Glutamatergic neuron (in vitro differentiated cells): ENCODE results near the gene SLC14A1. TPM values are rescaled to one million over a fixed set of nuclear protein-coding genes. Genes with fewer than 3 reads are reported as not detected.

Experiments
- DNase-seq: peaks from one replicate; pipeline ENCODE4 v3.0.0; 2022
- H3K27ac Mint-ChIP-seq: one replicate; pipeline ENCODE4 v1.8.0; 2020; ENCODE audit warnings: mild to moderate bottlenecking, mixed read lengths, inconsistent platforms; ENCODE audit not compliant: unreplicated experiment
- H3K27me3 Mint-ChIP-seq: one replicate; pipeline ENCODE4 v1.8.0; 2020; ENCODE audit warnings: mild to moderate bottlenecking, moderate library complexity, mixed read lengths, inconsistent platforms; ENCODE audit not compliant: unreplicated experiment
- H3K36me3 Mint-ChIP-seq: one replicate; pipeline ENCODE4 v1.8.0; 2020; ENCODE audit warnings: mild to moderate bottlenecking, mixed read lengths, inconsistent platforms; ENCODE audit not compliant: unreplicated experiment
- H3K4me1 Mint-ChIP-seq: one replicate; pipeline ENCODE4 v1.8.0; 2020; ENCODE audit warnings: mild to moderate bottlenecking, low read depth, mixed read lengths, inconsistent platforms; ENCODE audit not compliant: unreplicated experiment
- H3K4me3 Mint-ChIP-seq: one replicate; pipeline ENCODE4 v1.8.0; 2020; ENCODE audit warnings: mild to moderate bottlenecking, mixed read lengths, inconsistent platforms; ENCODE audit not compliant: unreplicated experiment
- H3K9me3 Mint-ChIP-seq: one replicate; pipeline ENCODE4 v1.8.0; 2020; ENCODE audit warnings: mild to moderate bottlenecking, moderate library complexity, mixed read lengths, inconsistent platforms; ENCODE audit not compliant: unreplicated experiment
- total RNA-seq: library from RNA; stranded (reverse); fragmentation: NEBNext Ultra II Directional; extraction: Animal tissue kit (Norgen Biotek cat#: 25700); gene quantifications from one replicate; pipeline ENCODE4 v1.2.1, GENCODE V29; 2021; ENCODE audit not compliant: unreplicated experiment
- TF ChIP-seq, protein P1 (sequence below): fragments of 200-600 bp; sonication (generic); IDR thresholded peaks from one replicate; pipeline ENCODE4 v1.5.0; 2021; ENCODE audit not compliant: partially characterized antibody, unreplicated experiment

The SLC14A1 gene
- total RNA-seq, 1 donor from 2014 or later, result not detected

DNA sequence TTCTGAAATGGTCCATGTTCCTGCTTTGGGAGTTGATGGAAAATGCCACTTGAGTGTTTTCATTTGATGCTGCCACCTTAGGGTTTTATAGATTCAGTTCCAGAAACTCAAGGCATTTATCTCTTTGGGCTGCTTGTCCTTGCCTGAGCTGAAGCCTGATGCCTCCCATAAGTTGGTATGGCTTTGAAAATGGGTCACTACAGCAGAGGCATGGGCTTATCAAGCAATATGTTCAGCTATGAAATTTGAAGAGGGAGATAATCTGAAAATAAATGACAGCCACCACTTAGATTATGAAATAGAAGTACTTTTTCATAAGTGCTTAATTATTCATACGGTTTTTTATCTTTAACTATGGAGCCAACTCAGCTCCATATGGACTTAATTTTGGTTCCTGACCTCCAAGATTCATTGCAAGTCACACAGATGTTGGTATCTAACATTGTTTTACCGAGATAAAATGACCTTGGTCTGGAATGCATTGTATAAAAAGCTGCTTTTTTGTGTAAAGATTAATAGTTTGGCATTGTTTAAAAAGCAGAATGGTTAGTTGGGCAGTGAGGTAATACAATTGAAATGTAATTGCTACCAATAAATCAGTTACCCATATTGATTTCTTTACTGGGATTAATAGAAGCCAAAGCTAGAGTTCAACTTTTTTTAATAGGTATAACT is 4.5 kb downstream of the SLC14A1 start:
- Mint-ChIP-seq H3K36me3 (no peaks in the 10 kb centered on the region), H3K27me3 (peaks cover 2% of the 10 kb centered on the region), H3K9me3 (no peaks in the 10 kb centered on the region), H3K4me3 (no peak overlapping the region), H3K27ac (no peak overlapping the region), H3K4me1 (no peaks in the 10 kb centered on the region)
- TF ChIP-seq, protein P1, sequence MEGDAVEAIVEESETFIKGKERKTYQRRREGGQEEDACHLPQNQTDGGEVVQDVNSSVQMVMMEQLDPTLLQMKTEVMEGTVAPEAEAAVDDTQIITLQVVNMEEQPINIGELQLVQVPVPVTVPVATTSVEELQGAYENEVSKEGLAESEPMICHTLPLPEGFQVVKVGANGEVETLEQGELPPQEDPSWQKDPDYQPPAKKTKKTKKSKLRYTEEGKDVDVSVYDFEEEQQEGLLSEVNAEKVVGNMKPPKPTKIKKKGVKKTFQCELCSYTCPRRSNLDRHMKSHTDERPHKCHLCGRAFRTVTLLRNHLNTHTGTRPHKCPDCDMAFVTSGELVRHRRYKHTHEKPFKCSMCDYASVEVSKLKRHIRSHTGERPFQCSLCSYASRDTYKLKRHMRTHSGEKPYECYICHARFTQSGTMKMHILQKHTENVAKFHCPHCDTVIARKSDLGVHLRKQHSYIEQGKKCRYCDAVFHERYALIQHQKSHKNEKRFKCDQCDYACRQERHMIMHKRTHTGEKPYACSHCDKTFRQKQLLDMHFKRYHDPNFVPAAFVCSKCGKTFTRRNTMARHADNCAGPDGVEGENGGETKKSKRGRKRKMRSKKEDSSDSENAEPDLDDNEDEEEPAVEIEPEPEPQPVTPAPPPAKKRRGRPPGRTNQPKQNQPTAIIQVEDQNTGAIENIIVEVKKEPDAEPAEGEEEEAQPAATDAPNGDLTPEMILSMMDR, result no peak
- DNase-seq, result no peak

DNA sequence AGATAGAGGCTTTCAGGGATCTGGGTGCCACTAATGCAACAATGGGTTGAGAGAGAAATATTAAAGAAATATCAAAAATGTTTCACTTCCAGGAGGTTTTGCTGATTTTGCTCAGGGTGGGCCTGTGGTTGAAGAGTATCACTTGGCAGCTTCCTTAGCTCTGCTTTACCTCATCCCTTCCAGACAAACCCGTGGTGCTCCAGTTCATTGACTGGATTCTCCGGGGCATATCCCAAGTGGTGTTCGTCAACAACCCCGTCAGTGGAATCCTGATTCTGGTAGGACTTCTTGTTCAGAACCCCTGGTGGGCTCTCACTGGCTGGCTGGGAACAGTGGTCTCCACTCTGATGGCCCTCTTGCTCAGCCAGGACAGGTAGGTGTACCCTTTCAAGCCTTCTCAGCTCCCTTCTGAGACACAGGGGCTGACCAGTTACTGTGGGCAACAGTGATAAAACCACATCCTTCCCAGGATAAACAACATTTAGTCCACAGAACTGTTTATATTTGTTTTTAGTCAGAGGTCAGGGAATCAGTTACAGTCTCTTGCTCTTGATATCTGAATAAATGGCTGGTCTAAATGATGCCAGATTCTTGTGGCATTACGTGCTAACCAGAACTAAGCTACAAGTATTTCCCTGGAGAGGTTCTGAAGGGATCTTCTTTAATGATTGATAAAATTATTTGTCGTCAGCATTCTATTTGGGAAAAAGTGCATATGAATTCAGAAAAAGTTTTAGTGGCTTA is 7.0 kb downstream of the SLC14A1 start:
- H3K4me3 Mint-ChIP-seq, result no peak overlapping the region
- H3K4me1 Mint-ChIP-seq, result no peaks in the 10 kb centered on the region
- no peak overlapping the region for H3K27ac Mint-ChIP-seq
- TF ChIP-seq, protein P1, result no peak
- no peak for DNase-seq
- peaks cover 2% of the 10 kb centered on the region for H3K9me3 Mint-ChIP-seq
- peaks cover 2% of the 10 kb centered on the region for H3K27me3 Mint-ChIP-seq
- H3K36me3 Mint-ChIP-seq, result no peaks in the 10 kb centered on the region

DNA sequence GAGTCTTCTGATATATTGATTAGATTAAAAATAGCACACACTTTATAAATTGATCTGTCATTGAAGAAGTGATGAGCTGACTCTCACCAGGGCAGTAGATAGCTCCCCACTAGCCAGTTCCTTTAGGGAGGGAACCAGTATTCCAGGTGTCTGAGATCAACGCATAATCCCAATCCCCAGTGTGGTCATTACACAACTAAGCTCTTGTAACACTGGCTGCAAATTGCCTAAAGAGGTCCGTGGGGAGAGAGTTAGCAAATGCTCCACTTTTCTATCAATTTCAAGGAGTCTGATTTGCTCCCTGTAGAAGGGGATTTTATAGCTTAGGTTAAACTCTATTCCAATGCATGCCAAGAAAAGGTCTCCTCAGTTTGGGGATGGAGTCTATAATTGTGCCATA is 7.7 kb downstream of the SLC14A1 start:
- TF ChIP-seq, protein P1, result no peak
- Mint-ChIP-seq H3K27ac (no peak overlapping the region), H3K27me3 (peaks cover 2% of the 10 kb centered on the region), H3K4me1 (no peaks in the 10 kb centered on the region), H3K36me3 (no peaks in the 10 kb centered on the region), H3K9me3 (peaks cover 2% of the 10 kb centered on the region), H3K4me3 (no peak overlapping the region)
- no peak for DNase-seq

DNA sequence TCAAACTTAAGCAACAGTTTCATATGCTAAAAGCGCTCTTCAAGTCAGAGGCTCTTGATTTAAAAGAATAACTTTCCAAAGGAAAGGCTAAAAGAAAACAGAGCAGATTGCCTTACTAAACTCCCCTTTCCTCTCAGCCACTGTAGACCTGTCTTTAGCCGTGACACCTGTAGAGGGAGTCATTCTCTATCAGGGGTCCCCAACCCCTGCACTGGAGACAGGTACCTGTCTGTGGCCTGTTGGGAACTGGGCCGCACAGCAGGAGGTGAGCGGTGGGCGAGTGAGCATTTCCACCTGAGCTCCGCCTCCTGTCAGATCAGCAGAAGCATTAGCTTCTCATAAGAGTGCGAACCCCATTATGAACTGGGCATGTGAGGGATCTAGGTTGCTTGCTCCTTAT is 9.6 kb downstream of the SLC14A1 start:
- Mint-ChIP-seq H3K36me3 (no peaks in the 10 kb centered on the region), H3K27ac (no peak overlapping the region), H3K4me1 (no peaks in the 10 kb centered on the region), H3K4me3 (no peak overlapping the region), H3K27me3 (no peaks in the 10 kb centered on the region), H3K9me3 (peaks cover 2% of the 10 kb centered on the region)
- no peak for DNase-seq
- TF ChIP-seq, protein P1, result no peak

DNA sequence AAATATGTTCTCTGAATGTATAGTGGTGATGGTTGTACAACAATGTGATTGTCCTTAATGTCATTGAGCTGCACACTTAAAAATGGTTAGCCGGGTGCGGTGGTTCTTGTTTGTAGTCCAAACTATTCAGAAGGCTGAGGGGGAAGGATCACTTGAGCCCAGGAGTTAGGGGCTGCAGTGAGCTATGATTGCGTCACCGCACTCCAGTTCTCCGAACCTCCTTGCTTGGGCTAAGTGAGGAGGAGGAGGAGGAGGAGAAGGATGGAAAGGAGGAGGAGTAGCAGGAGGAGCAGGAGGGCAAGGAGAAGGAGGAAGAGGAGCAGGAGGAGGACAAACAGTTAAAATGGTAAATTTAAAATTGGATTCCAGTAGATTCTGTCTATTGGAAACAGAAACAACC is 10.5 kb downstream of the SLC14A1 start:
- Mint-ChIP-seq H3K36me3 (no peaks in the 10 kb centered on the region), H3K27ac (no peak overlapping the region), H3K9me3 (peaks cover 2% of the 10 kb centered on the region), H3K4me1 (no peaks in the 10 kb centered on the region), H3K27me3 (no peaks in the 10 kb centered on the region), H3K4me3 (no peak overlapping the region)
- TF ChIP-seq, protein P1, result no peak
- DNase-seq, result no peak
